G401 (cell line): Measurements from ENCODE around the gene PROX2. TPM values are rescaled to one million over a fixed set of nuclear protein-coding genes. Genes with fewer than 3 reads are reported as not detected.

Source experiments
- DNase-seq: peaks from one replicate; pipeline ENCODE4 v3.0.0-alpha.2; 2015; ENCODE audit warnings: low spot score
- in situ Hi-C: cut with HindIII; loops from 2 replicates; pipeline ENCODE4 v1.10.0; 2016; ENCODE audit warnings: low sequenced_read_pairs, mixed read lengths
- total RNA-seq: library from RNA; depleted of rRNA; stranded (reverse); fragments of >200 nt; shearing (Covaris generic); gene quantifications from 2 replicates; pipeline ENCODE4 v1.2.3, GENCODE V29; 2014

Gene PROX2
- total RNA-seq, 1 experiment from 2014 or later: not detected

- no peak for DNase-seq
These were observed 12.5 kb upstream of the PROX2 start for GRCh38 chr14:74888164-74889158.

GRCh38 chr14:74886001-74886400 is 10.1 kb upstream of the PROX2 start:
- no peak for DNase-seq
- in situ Hi-C loops: no loop called here

More at GRCh38 chr14:74888164-74889158, 12.5 kb upstream of the PROX2 start:
- in situ Hi-C loops: no loop called here

- in situ Hi-C loops: no loop called here
- DNase-seq: no peak
These were observed 6.4 kb upstream of the PROX2 start for GRCh38 chr14:74882103-74882920.

- peak; percentile 81 for DNase-seq
- in situ Hi-C loops: no loop called here
These were observed 5.6 kb upstream of the PROX2 start, which contains the start of gene DLST for GRCh38 chr14:74881431-74882102. DLST (plus strand) TSS chr14:74881916; CDS start chr14:74881954, 38 bp downstream.

GRCh38 chr14:74879427-74880182 is 3.7 kb upstream of the PROX2 start:
- in situ Hi-C loops: no loop called here
- no peak for DNase-seq

- in situ Hi-C loops: no loop called here
- no peak for DNase-seq
These were observed 741 bp downstream of the PROX2 start for GRCh38 chr14:74875204-74875603.

- DNase-seq: no peak
- in situ Hi-C loops: no loop called here
These were observed 4.1 kb downstream of the PROX2 start for GRCh38 chr14:74871819-74872218.

- DNase-seq: no peak
- in situ Hi-C loops: no loop called here
These were observed 7.2 kb downstream of the PROX2 start for GRCh38 chr14:74868739-74869138.

- DNase-seq: peak; percentile 82
- in situ Hi-C loops: no loop called here
These were observed 8.3 kb downstream of the PROX2 start for GRCh38 chr14:74867673-74868072.

- in situ Hi-C loops: no loop called here
- DNase-seq: no peak
These were observed 9.1 kb downstream of the PROX2 start for GRCh38 chr14:74866708-74867389.

- no peak for DNase-seq
- in situ Hi-C loops: no loop called here
These were observed 10.8 kb downstream of the PROX2 start for GRCh38 chr14:74865156-74865555.

- DNase-seq: no peak
- in situ Hi-C loops: no loop called here
These were observed 11.7 kb downstream of the PROX2 start for GRCh38 chr14:74864198-74864597.

- DNase-seq: no peak
- in situ Hi-C loops: no loop called here
These were observed 12.7 kb downstream of the PROX2 start for GRCh38 chr14:74863274-74863673.

- in situ Hi-C loops: no loop called here
- no peak for DNase-seq
These were observed 14.2 kb downstream of the PROX2 start for GRCh38 chr14:74861734-74862090.

- in situ Hi-C loops: no loop called here
- DNase-seq: peak; percentile 87
These were observed 14.8 kb downstream of the PROX2 start for GRCh38 chr14:74860899-74861733.

GRCh38 chr14:74859757-74860552 is 16.0 kb downstream of the PROX2 start:
- no peak for DNase-seq
- in situ Hi-C loops: loop anchor here (5.0 kb wide), 1 partner anchor 47 kb away; no protein-coding TSS in a partner anchor
